ENCODE data around the gene C1orf105.
"Not testable (repeated sequence)": the region's sequence is repeated elsewhere in the genome, so short reads cannot be mapped to it uniquely, and the experiment has no call there.

The C1orf105 gene, protein sequence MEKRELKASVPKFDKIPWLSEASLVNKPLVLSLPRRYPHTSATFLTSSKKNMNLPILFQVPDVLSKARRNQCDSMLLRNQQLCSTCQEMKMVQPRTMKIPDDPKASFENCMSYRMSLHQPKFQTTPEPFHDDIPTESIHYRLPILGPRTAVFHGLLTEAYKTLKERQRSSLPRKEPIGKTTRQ

GRCh38 chr1:172420385-172420784, at the start of gene C1orf105:
TSS of gene C1orf105 (plus strand) at chr1:172420685. CDS start at chr1:172420886, 201 bp downstream.
- DNase-seq (ENCODE audit: low read depth in 2 of 3, low spot score in 1 of 3), result no peak

GRCh38 chr1:172371646-172372045, 48.8 kb upstream of the C1orf105 start:
- DNase-seq (ENCODE audit: low read depth in 2 of 3, low spot score in 1 of 3), result not testable (repeated sequence)

GRCh38 chr1:172373864-172374263, 46.6 kb upstream of the C1orf105 start:
- DNase-seq (ENCODE audit: low read depth in 2 of 3, low spot score in 1 of 3), result no peak

- DNase-seq (ENCODE audit: low read depth in 2 of 3, low spot score in 1 of 3), result no peak
Observed at GRCh38 chr1:172375211-172375631, 45.3 kb upstream of the C1orf105 start.

- no peak for DNase-seq (ENCODE audit: low read depth in 2 of 3, low spot score in 1 of 3)
Observed at GRCh38 chr1:172376431-172376830, 44.1 kb upstream of the C1orf105 start.

GRCh38 chr1:172377565-172377964, 42.9 kb upstream of the C1orf105 start:
- DNase-seq (ENCODE audit: low read depth in 2 of 3, low spot score in 1 of 3), result no peak

GRCh38 chr1:172378109-172378760, 42.2 kb upstream of the C1orf105 start:
- DNase-seq (ENCODE audit: low read depth in 2 of 3, low spot score in 1 of 3), result no peak

DNA sequence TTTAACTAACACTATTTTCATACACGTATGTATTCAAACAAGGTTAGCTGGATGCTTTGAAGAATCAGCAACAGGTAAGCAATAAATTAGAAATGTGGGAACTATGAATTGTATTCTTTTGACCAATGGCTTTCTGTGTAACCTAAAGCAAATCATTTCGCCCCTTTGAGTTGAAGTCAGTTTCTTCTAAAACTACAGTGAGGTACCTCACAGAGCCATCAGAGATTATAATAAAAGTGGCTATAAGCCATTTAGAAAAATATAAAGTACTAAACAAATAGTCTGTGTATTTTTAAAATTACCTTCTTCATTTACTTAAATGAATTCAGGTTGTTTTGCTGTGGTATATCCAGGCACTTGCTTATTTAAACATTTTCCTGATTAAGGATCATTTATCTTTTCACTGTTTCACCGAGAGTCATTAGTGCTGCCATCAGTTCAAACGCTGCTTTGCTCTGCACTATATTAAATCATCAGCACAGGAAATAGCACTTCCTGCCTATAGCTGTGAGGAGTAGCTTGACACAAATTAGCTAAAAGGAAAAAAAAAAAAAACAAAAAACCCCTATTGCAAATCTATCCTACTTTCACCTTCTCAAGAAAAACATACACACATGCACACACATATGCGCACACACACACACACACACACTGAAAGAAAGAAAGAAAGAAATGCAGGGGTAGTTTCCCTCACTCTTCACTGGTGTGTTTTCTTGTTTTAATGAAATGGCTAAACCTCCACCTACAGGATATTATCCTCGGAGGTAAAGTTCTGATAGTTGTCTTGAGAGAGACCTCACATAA, 39.8 kb upstream of the C1orf105 start:
- peak in 1 of 3 donors; percentile 27 for DNase-seq (ENCODE audit: low read depth in 2 of 3, low spot score in 1 of 3)

DNA sequence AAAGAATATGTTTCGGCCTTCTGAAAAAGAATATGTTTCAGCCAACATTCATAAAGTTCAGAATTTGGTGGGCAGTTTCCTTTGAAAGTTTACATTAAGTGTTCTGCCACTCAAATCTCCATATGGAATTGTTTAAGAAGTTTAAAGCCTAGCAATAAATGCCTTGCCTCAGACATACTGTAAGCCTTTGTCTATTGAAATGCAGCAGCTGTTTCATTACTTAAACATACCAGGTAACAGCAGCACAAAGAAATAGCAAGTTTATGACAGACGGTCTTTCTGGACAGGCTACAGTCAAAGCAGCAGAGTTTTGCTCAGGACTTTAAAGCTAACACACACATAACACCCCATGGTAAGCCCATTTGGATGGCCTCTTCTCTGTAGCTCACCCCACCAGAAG, 38.5 kb upstream of the C1orf105 start:
- no peak for DNase-seq (ENCODE audit: low read depth in 2 of 3, low spot score in 1 of 3)

DNA sequence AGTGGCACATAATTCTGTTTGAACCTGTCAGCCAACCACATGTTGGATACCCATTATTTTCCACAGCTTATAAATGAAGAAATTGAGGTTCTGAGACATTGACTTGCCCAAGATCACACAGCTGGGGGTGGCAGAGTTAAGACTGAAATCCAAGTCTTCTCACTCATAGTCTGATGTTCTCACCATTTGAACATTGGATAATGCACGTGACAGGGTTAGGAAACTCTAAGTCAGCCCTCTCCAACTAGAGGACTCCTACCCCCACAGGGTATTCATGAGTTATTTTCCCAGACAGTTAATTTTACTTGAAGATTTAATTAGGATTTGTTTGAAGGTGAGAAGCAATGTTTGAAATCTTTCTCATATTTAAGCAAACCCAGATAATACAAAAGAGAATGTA, 38.1 kb upstream of the C1orf105 start:
- DNase-seq (ENCODE audit: low read depth in 2 of 3, low spot score in 1 of 3), result no peak

DNA sequence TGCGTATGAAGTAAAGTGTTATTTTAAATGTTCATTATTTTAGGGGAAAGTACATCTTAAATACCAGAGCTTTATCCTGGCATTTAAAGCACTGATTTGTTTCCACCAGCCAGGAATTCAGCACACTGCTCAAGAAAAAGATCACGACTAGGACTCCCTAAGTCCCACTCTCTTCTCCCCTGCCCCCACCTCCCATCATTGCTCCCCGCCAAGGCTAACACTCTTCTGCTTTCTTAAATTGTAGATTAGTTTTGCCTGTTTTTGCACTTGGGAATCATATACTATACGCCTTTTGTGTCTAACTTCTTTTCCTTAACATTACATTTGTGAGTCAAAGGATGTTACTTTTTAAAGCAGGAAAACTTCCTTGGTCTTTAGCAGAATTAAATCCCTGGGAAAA, 37.5 kb upstream of the C1orf105 start:
- no peak for DNase-seq (ENCODE audit: low read depth in 2 of 3, low spot score in 1 of 3)

- no peak for DNase-seq (ENCODE audit: low read depth in 2 of 3, low spot score in 1 of 3)
Observed at GRCh38 chr1:172383536-172383935, 36.9 kb upstream of the C1orf105 start.

- no peak for DNase-seq (ENCODE audit: low read depth in 2 of 3, low spot score in 1 of 3)
Observed at GRCh38 chr1:172384656-172385055, 35.8 kb upstream of the C1orf105 start.

GRCh38 chr1:172386046-172386445, 34.4 kb upstream of the C1orf105 start:
- no peak for DNase-seq (ENCODE audit: low read depth in 2 of 3, low spot score in 1 of 3)

DNA sequence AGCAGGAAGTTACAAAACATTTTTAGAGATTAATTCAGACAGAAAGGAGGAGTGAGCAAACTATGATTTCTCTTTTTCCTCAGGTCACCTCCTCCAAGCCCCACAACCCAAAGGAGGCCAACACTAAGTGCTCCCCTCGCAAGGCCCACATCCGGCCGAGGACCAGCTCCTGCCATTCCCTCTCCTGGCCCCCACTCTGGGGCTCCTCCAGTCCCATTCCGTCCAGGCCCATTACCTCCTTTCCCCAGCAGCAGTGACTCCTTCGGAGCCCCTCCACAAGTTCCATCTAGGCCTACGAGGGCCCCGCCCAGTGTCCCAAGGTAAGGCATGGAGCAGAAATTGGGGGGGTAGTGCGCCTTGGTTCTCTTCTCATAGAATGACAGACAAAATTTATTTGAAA, 32.0 kb upstream of the C1orf105 start:
- no peak for DNase-seq (ENCODE audit: low read depth in 2 of 3, low spot score in 1 of 3)

GRCh38 chr1:172390301-172390682, 30.2 kb upstream of the C1orf105 start:
- no peak for DNase-seq (ENCODE audit: low read depth in 2 of 3, low spot score in 1 of 3)

DNA sequence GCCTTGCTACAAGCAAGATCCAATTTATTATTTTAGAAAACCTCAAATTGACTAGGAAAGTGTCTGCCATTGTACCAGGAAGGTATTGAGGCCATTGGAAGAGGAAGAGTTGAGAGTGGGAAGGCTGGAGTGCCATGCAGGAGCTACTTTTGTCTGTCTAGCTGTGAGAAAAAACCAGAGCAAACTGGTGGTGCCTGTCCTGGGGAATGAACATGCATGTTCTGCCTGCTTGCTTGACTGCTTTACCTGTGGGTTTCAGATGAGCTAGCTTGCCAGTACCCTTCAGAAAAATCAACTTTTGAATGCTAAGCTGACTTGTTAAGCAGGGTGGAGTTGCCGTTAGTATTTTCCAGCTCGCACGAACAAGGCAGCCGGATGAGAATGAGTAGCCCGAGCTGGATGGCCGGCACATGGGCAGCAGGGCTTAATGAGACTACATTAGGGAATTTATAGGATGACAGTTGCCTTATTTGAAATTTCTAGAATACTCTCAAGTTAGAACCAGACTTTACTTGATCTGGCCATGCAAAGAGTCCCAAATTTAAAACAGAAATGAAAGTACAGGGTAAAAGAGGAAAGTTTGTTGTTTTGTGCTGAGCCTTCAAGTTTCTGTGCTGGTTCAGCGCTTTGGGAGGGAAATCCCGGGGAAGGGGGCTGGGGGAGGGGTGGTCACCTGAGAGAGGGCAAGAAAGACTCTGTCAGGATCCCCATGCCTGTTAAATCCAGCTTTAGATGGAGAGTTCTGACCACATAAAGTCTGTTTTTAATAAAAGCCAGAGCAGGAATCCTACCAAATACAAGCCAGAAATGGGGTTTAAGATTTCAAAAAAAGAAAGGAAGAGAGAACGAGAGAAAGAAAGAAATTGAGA, 29.6 kb upstream of the C1orf105 start:
- DNase-seq (ENCODE audit: low read depth in 2 of 3, low spot score in 1 of 3), result no peak

DNA sequence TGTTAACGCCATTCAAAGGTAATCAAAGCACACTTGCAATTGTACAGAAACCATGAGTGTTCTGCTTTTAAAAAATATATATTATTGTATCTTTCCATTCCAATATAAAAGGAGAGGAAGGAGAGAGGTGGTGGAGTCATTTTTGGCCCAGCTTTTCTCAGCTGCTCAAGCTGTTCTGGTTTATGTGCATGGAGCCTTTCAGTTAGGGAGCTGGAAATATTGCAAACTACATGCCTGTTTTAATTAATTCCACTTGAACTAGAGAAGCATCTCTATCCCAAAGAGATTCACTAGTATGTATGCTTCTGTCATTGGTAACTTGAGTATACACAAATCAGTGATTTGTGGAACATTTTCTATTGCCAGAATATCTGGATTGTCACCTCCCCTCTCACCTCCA, 28.5 kb upstream of the C1orf105 start:
- DNase-seq (ENCODE audit: low read depth in 2 of 3, low spot score in 1 of 3), result no peak

DNA sequence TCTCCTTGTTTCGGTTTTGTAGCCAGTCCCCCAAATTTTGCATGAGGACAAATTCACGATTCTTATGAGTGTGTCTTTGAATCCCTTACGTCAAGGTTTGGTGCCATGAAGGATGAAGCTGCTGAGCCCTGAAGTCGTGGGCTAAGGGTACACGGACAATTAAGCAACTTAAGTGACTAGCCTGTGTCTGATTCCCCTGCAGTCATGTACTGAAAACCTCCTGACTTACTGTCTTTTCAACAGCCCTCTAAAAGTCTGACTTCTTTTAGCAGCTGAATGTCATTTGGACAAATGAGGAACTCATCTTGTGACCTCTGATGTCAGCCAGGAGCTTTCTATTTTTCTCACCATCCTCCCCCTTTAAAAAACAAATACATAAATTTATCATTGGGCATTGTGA, 27.1 kb upstream of the C1orf105 start:
- no peak for DNase-seq (ENCODE audit: low read depth in 2 of 3, low spot score in 1 of 3)

DNA sequence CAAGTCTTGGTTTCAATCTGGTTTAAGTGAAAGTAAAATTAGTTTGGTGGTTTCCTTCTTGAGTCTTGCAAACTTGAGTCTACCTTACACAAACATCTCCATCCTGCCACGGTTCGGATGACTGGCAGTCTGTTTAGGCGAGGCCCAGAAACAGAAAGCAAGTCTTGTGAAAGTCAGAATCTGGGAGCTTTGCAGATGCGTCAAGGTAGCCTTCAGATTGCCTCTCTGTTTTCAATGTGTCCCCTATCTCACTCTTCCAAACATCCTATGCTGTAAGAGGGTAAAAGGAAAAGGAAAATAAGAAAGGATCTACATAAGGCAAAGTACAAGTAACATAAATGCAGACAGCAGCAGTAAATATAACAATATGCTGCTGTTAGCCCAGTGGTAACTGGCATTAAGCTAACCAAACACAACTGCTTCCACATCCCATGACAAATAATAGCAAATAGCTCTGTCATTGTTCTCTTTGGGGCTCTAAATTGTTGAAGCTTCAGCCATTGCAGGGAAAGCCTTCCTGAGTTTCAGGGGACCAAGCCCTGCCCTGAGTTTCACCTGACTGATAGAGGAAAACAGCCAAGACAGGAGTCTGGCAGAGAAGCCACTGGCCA, 26.2 kb upstream of the C1orf105 start:
- DNase-seq (ENCODE audit: low read depth in 2 of 3, low spot score in 1 of 3), result peak; percentile 26 to 51 (median 47)

- no peak for DNase-seq (ENCODE audit: low read depth in 2 of 3, low spot score in 1 of 3)
Observed at GRCh38 chr1:172394811-172395210, 25.7 kb upstream of the C1orf105 start.
